Measurements from ENCODE around the gene KDM7A. TPM values are rescaled to one million over a fixed set of nuclear protein-coding genes. Genes with fewer than 3 reads are reported as not detected.

Gene KDM7A
- total RNA-seq, 2 experiments from 2014 or later: 43.3 to 46.5 TPM

GRCh38 chr7:140160308-140160707 is 16.5 kb downstream of the KDM7A start:
- H3K4me3 Mint-ChIP-seq: no peak overlapping the region
- H3K36me3 Mint-ChIP-seq (ENCODE audit: low read depth): peaks cover 43% of the 10 kb centered on the region
- intact Hi-C loops (cut with DNase I, micrococcal nuclease): no loop called here
- H3K27me3 Mint-ChIP-seq: no peaks in the 10 kb centered on the region
- no peak for ATAC-seq (ENCODE audit: poor library complexity)
- Histone ChIP-seq H3K4me1 (ENCODE audit: insufficient read depth, low read length) (peaks cover 23% of the 10 kb centered on the region), H3K27me3 (ENCODE audit: control insufficient read depth in 1 of 2, insufficient read depth in 2 of 2, low read length in 2 of 2) (no peaks in the 10 kb centered on the region), H3K9me3 (ENCODE audit: control insufficient read depth in 1 of 2, insufficient read depth in 1 of 2, low read length in 2 of 2) (no peaks in the 10 kb centered on the region), H3K4me3 (ENCODE audit: low read length) (no peak overlapping the region), H3K27ac (ENCODE audit: low read depth in 1 of 2, low read length in 2 of 2) (no peak overlapping the region), H3K36me3 (ENCODE audit: insufficient read depth, low read length) (peaks cover 12% of the 10 kb centered on the region)
- DNase-seq: no peak
- H3K9me3 Mint-ChIP-seq: no peaks in the 10 kb centered on the region
- POLR2A ChIA-PET: no interaction called here
- H3K4me1 Mint-ChIP-seq (ENCODE audit: low read depth): peaks cover 83% of the 10 kb centered on the region
- no peak for TF ChIP-seq CTCF (IDR thresholded peaks at IDR 0.05)
- no peak overlapping the region for H3K27ac Mint-ChIP-seq
- CTCF ChIA-PET: no interaction called here

- Mint-ChIP-seq H3K36me3 (ENCODE audit: low read depth) (peaks cover 44% of the 10 kb centered on the region), H3K27ac (no peak overlapping the region), H3K27me3 (no peaks in the 10 kb centered on the region), H3K4me1 (ENCODE audit: low read depth) (peaks cover 82% of the 10 kb centered on the region), H3K4me3 (no peak overlapping the region), H3K9me3 (no peaks in the 10 kb centered on the region)
- H3K9me3 ChIP-seq (ENCODE audit: control insufficient read depth in 1 of 2, insufficient read depth in 1 of 2, low read length in 2 of 2): no peaks in the 10 kb centered on the region
- POLR2A ChIA-PET: interaction anchor here (0.7 kb wide), 2 partner anchors 17 to 146 kb away, joined by 3 to 5 read pairs; no protein-coding TSS in a partner anchor
- no peaks in the 10 kb centered on the region for H3K27me3 ChIP-seq (ENCODE audit: control insufficient read depth in 1 of 2, insufficient read depth in 2 of 2, low read length in 2 of 2)
- peaks cover 23% of the 10 kb centered on the region for H3K4me1 ChIP-seq (ENCODE audit: insufficient read depth, low read length)
- H3K36me3 ChIP-seq (ENCODE audit: insufficient read depth, low read length): peaks cover 12% of the 10 kb centered on the region
- intact Hi-C loops (cut with DNase I, micrococcal nuclease): no loop called here
- H3K4me3 ChIP-seq (ENCODE audit: low read length): no peak overlapping the region
- ATAC-seq (ENCODE audit: poor library complexity) (no peak), DNase-seq (no peak)
- CTCF ChIA-PET: no interaction called here
- no peak for TF ChIP-seq CTCF (IDR thresholded peaks at IDR 0.05)
- H3K27ac ChIP-seq (ENCODE audit: low read depth in 1 of 2, low read length in 2 of 2): no peak overlapping the region
Measured at GRCh38 chr7:140159497-140159896, 17.3 kb downstream of the KDM7A start.

GRCh38 chr7:140156460-140157080 is 20.2 kb downstream of the KDM7A start:
- Histone ChIP-seq H3K36me3 (ENCODE audit: insufficient read depth, low read length) (peaks cover 12% of the 10 kb centered on the region), H3K4me3 (ENCODE audit: low read length) (no peak overlapping the region), H3K27me3 (ENCODE audit: control insufficient read depth in 1 of 2, insufficient read depth in 2 of 2, low read length in 2 of 2) (no peaks in the 10 kb centered on the region), H3K27ac (ENCODE audit: low read depth in 1 of 2, low read length in 2 of 2) (no peak overlapping the region), H3K4me1 (ENCODE audit: insufficient read depth, low read length) (peaks cover 16% of the 10 kb centered on the region), H3K9me3 (ENCODE audit: control insufficient read depth in 1 of 2, insufficient read depth in 1 of 2, low read length in 2 of 2) (no peaks in the 10 kb centered on the region)
- DNase-seq (no peak), ATAC-seq (ENCODE audit: poor library complexity) (peak; percentile 54)
- no peaks in the 10 kb centered on the region for H3K27me3 Mint-ChIP-seq
- ChIA-PET CTCF (no interaction called here), POLR2A (interaction anchor here (0.6 to 1.3 kb wide), 2 partner anchors 21 to 65 kb away, joined by 3 read pairs; no protein-coding TSS in a partner anchor)
- peaks cover 61% of the 10 kb centered on the region for H3K36me3 Mint-ChIP-seq (ENCODE audit: low read depth)
- no peak overlapping the region for H3K27ac Mint-ChIP-seq
- no peak for TF ChIP-seq CTCF (IDR thresholded peaks at IDR 0.05)
- H3K9me3 Mint-ChIP-seq: no peaks in the 10 kb centered on the region
- H3K4me1 Mint-ChIP-seq (ENCODE audit: low read depth): peaks cover 79% of the 10 kb centered on the region
- intact Hi-C loops (cut with DNase I, micrococcal nuclease): no loop called here
- no peak overlapping the region for H3K4me3 Mint-ChIP-seq
